Activated naive CD8-positive, alpha-beta T cell treated with anti-CD3 and anti-CD28 coated beads, Interleukin-2, amount 10 ng/mL, durations not matched to agents 7 days and 5 days (primary cell): ENCODE data around the gene LMCD1. TPM values are rescaled to one million over a fixed set of nuclear protein-coding genes. Genes with fewer than 3 reads are reported as not detected.
A peak's percentile ranks its signal among the peaks of the same experiment; 100 is the strongest.

Experiments
- ATAC-seq: fragments of 150-1000 bp; cut with Tn5 transposase; one replicate; pipeline ENCODE4 v1.10.0; 2021; ENCODE audit warnings: low read depth, moderate library complexity
- POLR2A ChIA-PET: fragments of 350-600 bp; sonication (Branson Sonifier 250); formaldehyde crosslinking; loops from one replicate; lab custom pipeline; 2021; ENCODE audit warnings: antibody characterized with exemption; lab: Charles Lee
- DNase-seq: peaks from one replicate; pipeline ENCODE4 v3.0.0; 2021
- H3K27ac Mint-ChIP-seq: one replicate; pipeline ENCODE4 v1.8.0; 2022; ENCODE audit warnings: mild to moderate bottlenecking, mixed read lengths
- H3K27me3 Mint-ChIP-seq: one replicate; pipeline ENCODE4 v1.8.0; 2022; ENCODE audit warnings: mild to moderate bottlenecking, moderate library complexity, mixed read lengths
- H3K36me3 Mint-ChIP-seq: one replicate; pipeline ENCODE4 v1.8.0; 2021; ENCODE audit warnings: mild to moderate bottlenecking, mixed read lengths
- H3K4me1 Mint-ChIP-seq: one replicate; pipeline ENCODE4 v1.8.0; 2021; ENCODE audit warnings: mixed read lengths
- H3K4me3 Mint-ChIP-seq: one replicate; pipeline ENCODE4 v1.8.0; 2022; ENCODE audit warnings: mild to moderate bottlenecking, moderate library complexity, mixed read lengths
- H3K9me3 Mint-ChIP-seq: one replicate; pipeline ENCODE4 v1.8.0; 2021; ENCODE audit warnings: mixed read lengths
- total RNA-seq, 2 experiments: library from RNA; stranded (reverse); gene quantifications; one replicate each; pipeline ENCODE4 v1.2.3, GENCODE V29; 2021

The LMCD1 gene
- total RNA-seq, 2 experiments from 2014 or later: 0.31 to 0.69 TPM

DNA sequence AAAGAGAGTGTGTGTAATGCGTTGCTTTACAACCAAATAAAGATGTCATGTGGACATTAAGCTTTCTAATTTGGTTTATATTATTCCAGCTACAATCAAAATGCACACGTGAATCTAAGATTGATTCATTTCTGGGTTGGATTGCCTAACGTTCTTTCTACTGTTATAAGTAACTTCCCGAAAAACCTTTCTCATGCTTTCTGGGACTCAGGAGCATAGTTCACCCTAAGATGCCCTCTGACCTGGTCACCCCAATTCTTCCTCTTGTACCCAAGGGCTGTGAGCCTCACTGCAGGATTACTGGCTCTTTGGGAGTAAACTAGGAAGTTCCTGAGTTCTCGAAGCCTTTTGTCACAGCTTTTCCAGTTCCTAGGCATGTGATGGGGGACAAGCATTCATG lies 12.7 kb upstream of the LMCD1 start:
- Mint-ChIP-seq H3K9me3 (no peaks in the 10 kb centered on the region), H3K36me3 (no peaks in the 10 kb centered on the region), H3K4me1 (no peaks in the 10 kb centered on the region), H3K27me3 (peaks cover 3% of the 10 kb centered on the region), H3K27ac (no peak overlapping the region), H3K4me3 (no peak overlapping the region)
- ATAC-seq: no peak
- no peak for DNase-seq
- POLR2A ChIA-PET: no interaction called here

DNA sequence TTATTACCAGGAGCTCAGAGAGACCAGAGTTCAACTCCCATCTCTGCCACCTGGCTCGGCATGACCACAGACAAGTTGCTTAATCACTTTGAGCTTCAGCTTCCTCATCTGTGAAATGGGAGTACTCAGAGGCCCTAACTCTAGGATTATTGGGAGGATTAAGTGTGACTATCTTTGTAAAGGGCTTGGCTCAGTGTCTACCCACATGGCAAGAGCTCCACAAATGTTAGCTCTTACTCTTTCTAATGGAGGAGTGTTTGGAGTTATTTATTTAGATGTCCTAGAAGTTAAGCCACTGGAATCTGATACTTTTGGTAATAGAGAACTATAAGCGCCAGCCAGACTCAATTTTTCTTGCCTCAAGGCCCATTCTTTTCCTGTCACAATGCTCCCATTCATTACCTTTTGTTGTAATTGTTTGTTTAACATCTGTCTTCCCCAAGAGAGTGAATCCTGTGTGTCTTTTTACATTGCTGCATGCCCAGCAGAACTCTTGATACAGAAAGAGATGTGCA lies 12.3 kb upstream of the LMCD1 start:
- DNase-seq (no peak), ATAC-seq (no peak)
- Mint-ChIP-seq H3K36me3 (no peaks in the 10 kb centered on the region), H3K4me1 (no peaks in the 10 kb centered on the region), H3K9me3 (no peaks in the 10 kb centered on the region), H3K4me3 (no peak overlapping the region), H3K27ac (no peak overlapping the region), H3K27me3 (peaks cover 3% of the 10 kb centered on the region)
- POLR2A ChIA-PET: no interaction called here

DNA sequence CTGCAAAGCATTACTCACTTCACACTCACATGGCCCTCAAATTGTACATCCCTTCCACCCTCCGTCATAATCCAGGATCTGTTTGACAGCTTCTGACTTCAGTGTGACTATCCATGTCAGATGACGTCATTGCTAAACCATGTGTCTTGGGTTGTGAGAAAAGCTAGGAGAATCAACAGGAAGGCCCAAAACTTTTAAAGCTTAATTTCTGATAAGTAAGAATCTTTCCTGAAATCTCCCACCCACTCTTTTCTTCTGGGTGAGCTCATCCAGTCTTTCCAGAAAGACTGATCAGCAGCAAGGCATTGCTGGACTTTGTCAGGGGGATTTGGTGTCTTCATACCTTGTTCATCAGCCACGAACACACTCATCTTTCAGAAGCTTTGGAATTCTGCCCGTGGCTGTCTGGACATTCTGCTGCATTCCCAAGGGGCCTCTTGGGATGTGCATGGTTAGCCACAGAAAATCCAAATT lies 11.5 kb upstream of the LMCD1 start:
- DNase-seq: no peak
- Mint-ChIP-seq H3K4me1 (no peaks in the 10 kb centered on the region), H3K4me3 (no peak overlapping the region), H3K27me3 (peaks cover 3% of the 10 kb centered on the region), H3K27ac (no peak overlapping the region), H3K9me3 (no peaks in the 10 kb centered on the region), H3K36me3 (no peaks in the 10 kb centered on the region)
- ATAC-seq: no peak
- POLR2A ChIA-PET: no interaction called here

DNA sequence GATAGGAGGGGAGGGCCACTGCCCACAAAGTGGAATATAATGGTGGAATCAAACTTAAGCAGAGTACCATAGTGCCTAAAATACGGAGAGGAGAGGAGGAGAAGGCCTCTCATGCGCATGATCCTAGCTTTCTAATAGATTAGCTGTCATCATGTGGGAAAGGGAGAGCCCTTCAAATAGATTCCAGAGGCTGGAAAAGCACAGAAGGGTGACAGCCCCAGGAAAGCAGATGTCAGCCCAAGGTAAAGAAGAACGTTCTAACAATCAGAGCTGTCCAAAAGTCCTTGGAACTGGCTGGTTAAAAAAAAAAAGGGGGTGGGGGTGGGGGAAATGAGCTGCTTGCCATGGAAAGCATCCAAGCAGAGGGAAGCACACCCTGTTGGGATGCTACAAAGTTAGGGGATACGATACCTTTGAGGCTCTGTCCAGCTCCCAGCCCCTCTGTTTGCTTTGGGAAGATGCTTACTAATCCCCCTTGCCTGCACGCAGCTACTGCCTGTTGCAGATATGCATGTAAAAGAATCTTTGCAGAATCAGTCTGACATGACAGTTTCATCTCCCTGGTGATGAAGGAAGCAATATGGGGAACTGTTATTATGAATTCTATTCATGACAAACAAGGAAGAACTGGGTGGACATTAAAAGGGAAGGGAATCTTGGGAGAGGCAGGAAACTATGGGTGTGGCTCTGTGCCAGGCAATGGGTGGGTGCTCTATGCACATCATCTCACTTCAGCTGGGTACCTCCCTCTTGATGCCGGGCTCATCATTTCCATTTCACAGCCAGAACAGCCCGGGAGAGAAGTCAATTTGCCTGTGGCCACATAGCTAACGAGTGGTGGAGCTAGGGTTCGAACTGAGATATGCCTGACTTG lies 10.1 kb upstream of the LMCD1 start:
- DNase-seq (no peak), ATAC-seq (no peak)
- no peak overlapping the region for H3K4me3 Mint-ChIP-seq
- peaks cover 3% of the 10 kb centered on the region for H3K27me3 Mint-ChIP-seq
- H3K4me1 Mint-ChIP-seq: no peaks in the 10 kb centered on the region
- no peak overlapping the region for H3K27ac Mint-ChIP-seq
- POLR2A ChIA-PET: no interaction called here
- H3K36me3 Mint-ChIP-seq: no peaks in the 10 kb centered on the region
- no peaks in the 10 kb centered on the region for H3K9me3 Mint-ChIP-seq

DNA sequence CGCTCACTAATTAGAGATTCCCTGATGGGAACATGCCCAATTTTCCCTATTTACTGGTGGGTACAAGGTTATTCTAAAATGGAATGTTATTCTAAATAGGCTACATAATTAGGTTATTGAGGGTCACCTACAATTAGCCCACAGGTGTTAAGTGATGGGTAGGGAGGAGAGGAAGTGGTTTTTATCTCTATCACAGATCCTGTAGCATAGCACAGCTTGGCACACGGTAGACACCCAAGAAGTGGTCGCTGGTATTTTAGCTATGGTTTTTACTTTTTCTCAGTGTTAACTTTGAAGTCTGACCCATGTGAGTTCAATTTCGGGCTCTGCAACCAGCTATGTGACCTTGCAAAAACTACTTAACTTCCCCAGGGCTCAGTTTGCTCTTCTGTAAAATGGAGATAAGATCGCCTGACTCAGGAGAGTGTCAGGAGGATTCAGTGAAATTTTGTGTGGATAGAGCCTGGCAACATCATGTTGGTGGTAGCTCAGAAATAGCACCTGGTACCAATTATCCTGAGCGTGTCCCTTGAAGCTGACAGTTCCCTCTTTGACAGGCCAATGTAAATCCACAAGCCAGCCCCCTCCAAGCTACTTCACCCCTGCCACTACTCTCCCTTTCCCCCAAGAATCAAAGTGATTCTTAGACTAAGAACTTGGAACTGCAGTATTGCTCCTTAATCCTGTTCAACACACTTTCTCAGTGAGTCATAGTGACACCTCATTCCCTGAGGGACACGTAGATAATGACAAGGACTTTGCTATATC lies 8.7 kb upstream of the LMCD1 start:
- ATAC-seq (no peak), DNase-seq (no peak)
- Mint-ChIP-seq H3K27ac (no peak overlapping the region), H3K9me3 (no peaks in the 10 kb centered on the region), H3K4me1 (no peaks in the 10 kb centered on the region), H3K27me3 (peaks cover 3% of the 10 kb centered on the region), H3K4me3 (no peak overlapping the region), H3K36me3 (no peaks in the 10 kb centered on the region)
- POLR2A ChIA-PET: no interaction called here

DNA sequence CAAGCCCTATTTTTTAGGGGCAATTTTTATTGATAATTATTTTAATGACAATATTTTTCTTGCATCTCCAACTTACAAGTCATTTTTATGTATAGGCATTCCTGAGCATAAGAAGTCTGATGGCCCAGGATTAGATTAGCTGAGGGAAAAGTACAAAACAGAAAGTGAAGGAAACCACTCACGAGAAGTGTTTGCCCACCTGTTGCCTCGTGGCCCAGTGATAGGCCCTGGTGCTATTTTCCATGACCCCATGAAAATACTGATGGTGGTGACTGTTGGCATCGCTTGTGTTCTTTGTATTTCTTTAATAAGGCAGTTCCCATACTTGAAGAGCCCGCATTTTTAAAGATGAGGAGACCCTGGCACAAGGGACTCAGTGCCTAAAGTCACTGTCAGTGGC lies 7.9 kb upstream of the LMCD1 start:
- Mint-ChIP-seq H3K4me1 (no peaks in the 10 kb centered on the region), H3K27me3 (peaks cover 3% of the 10 kb centered on the region), H3K27ac (no peak overlapping the region), H3K4me3 (no peak overlapping the region), H3K9me3 (no peaks in the 10 kb centered on the region), H3K36me3 (no peaks in the 10 kb centered on the region)
- ATAC-seq (no peak), DNase-seq (no peak)
- POLR2A ChIA-PET: no interaction called here

DNA sequence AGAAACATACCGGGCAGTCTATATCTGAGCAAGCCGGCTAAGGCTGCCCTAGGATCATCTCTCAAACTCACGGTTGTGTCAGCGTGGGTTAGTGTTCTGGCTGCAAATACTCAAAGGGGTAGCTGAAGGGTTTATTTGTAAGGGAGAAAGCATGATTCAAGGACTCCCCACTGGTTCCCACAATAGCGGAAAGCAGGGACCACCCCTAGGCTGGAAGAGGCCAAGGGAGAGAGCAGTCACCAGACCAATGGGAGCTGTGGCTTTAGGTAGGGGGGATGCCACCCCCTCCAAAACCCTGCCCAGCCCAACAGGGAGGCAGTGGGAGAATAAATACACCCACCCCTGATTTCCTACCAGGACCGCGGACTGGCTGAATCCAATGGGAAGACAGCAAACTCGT lies 7.3 kb upstream of the LMCD1 start:
- POLR2A ChIA-PET: no interaction called here
- no peaks in the 10 kb centered on the region for H3K4me1 Mint-ChIP-seq

DNA sequence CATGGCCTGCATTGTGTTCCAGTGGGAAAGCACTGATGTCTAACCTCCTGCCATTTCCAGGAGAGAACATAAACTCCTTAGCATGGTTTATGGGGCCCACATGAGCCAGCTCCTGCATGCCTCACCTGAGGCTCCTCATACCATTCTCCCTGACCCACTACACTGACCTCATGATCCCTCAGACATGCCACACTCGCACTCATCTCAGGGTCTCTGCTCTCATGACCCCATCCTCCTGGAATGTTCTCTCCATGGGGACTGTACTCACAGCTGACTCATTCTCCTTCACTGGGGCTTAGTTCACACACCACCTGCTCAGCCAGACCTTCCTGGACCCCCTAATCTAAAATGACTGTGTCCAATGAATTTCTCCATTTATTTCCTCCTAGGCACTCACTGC lies 4.0 kb upstream of the LMCD1 start:
- no peak for ATAC-seq
- no peak overlapping the region for H3K27ac Mint-ChIP-seq

More for the DNA sequence above, 7.3 kb upstream of the LMCD1 start:
- DNase-seq (no peak), ATAC-seq (no peak)
- Mint-ChIP-seq H3K9me3 (no peaks in the 10 kb centered on the region), H3K36me3 (no peaks in the 10 kb centered on the region), H3K4me3 (no peak overlapping the region), H3K27me3 (peaks cover 4% of the 10 kb centered on the region), H3K27ac (no peak overlapping the region)

DNA sequence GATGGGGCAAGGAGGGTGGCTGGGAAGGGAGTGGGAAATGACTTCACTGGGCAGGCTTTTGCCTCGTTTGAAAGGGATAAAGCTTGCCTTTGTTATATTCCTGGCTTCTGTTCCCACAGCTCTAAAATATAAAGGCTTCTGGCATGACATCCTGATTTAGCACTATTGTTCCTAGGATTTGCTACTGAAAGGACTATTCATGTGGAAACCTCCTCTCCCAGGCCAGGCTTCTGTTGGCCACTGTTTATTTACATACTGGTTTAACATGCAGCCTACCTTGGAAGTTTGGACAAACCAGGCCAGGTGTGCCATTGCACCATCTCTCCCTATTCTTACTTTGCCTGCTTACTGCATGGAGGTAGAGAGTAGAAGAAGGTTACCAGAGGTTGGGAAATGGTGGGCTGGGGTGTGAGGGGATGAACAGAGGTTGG lies 2.4 kb upstream of the LMCD1 start:
- H3K27ac Mint-ChIP-seq: no peak overlapping the region
- H3K4me1 Mint-ChIP-seq: peaks cover 2% of the 10 kb centered on the region
- DNase-seq: no peak
- peaks cover 14% of the 10 kb centered on the region for H3K27me3 Mint-ChIP-seq
- no peaks in the 10 kb centered on the region for H3K9me3 Mint-ChIP-seq
- POLR2A ChIA-PET: no interaction called here
- no peak overlapping the region for H3K4me3 Mint-ChIP-seq
- no peak for ATAC-seq
- H3K36me3 Mint-ChIP-seq: no peaks in the 10 kb centered on the region

More for the DNA sequence above, 4.0 kb upstream of the LMCD1 start:
- no peaks in the 10 kb centered on the region for H3K9me3 Mint-ChIP-seq
- H3K27me3 Mint-ChIP-seq: peaks cover 18% of the 10 kb centered on the region
- H3K4me3 Mint-ChIP-seq: no peak overlapping the region
- H3K36me3 Mint-ChIP-seq: no peaks in the 10 kb centered on the region
- POLR2A ChIA-PET: no interaction called here
- no peak for DNase-seq
- H3K4me1 Mint-ChIP-seq: peaks cover 2% of the 10 kb centered on the region

DNA sequence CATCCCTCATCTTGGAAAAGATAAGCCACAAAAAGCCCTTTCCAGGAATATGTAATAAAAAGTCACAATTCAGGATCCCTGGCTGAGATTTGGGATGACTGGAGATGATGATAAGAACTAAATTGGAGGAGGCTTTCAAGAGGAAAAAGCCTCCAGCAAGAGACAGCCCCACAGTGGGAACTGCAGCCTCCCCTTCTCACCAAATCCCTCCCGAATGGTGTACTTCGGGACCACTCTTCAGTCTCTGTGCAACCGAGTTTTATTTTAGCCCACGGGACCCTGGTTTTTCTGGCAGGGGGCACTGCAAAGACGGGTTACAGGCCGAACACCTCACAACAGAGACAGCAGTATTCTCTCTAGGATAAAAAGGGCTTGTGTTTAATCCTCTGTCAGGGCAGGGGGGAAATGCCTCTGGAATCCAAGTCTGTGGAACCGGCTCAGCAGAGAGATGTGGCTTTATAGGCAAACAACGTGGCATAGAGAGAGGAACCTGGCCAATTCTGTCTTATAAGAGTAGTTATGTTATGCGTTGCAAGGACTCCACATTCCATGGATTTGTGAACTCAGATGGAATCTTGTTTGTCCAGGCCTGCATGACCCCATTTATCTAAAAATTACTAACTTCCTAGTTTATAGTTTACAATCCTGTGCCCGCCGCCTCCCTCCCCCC lies 1.2 kb upstream of the LMCD1 start:
- DNase-seq (no peak), ATAC-seq (no peak)
- H3K27me3 Mint-ChIP-seq: peaks cover 14% of the 10 kb centered on the region
- no peak overlapping the region for H3K4me3 Mint-ChIP-seq
- no peaks in the 10 kb centered on the region for H3K9me3 Mint-ChIP-seq
- H3K27ac Mint-ChIP-seq: no peak overlapping the region
- peaks cover 2% of the 10 kb centered on the region for H3K4me1 Mint-ChIP-seq
- POLR2A ChIA-PET: no interaction called here
- H3K36me3 Mint-ChIP-seq: no peaks in the 10 kb centered on the region

DNA sequence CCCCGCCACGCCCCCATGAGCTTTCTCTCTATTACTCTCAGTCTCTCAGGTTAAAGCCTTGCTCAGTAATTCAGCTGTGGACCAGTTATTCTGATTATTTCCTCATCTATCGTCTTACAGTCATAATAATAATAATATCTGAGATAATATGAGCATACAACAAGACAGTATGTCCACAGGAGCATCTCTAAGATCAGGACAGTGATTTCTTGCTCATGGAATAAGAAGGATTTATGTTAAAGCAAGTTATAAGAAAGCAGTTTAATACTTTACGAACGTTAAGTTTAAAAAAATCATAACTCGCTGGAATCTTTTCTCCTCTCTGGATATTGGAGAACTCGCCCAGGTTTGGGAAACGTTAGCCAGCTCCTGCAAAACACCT lies 643 bp upstream of the LMCD1 start:
- POLR2A ChIA-PET: no interaction called here
- Mint-ChIP-seq H3K4me3 (peak overlapping the region; percentile 67), H3K27me3 (peaks cover 14% of the 10 kb centered on the region), H3K36me3 (no peaks in the 10 kb centered on the region), H3K27ac (no peak overlapping the region), H3K4me1 (peaks cover 2% of the 10 kb centered on the region), H3K9me3 (no peaks in the 10 kb centered on the region)
- ATAC-seq (no peak), DNase-seq (no peak)

DNA sequence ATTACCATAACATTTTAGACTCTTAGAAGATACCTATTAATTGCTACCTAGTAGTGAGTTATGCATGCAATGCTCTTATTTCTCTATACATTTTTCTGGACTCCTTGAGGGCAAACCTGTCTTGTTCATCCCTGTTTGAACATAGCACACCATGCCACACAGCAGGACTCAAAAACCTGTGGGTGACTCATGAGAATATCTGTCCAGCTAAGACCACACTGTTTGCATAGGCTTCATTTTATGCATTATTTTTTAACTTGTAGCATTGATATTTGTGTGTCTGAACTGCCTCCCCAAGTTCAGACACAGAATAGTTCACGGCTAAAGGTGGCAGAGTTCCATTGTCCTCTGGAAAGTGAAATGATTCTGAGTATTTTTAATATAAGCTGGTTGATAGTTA lies 1.8 kb downstream of the LMCD1 start:
- no peaks in the 10 kb centered on the region for H3K36me3 Mint-ChIP-seq

DNA sequence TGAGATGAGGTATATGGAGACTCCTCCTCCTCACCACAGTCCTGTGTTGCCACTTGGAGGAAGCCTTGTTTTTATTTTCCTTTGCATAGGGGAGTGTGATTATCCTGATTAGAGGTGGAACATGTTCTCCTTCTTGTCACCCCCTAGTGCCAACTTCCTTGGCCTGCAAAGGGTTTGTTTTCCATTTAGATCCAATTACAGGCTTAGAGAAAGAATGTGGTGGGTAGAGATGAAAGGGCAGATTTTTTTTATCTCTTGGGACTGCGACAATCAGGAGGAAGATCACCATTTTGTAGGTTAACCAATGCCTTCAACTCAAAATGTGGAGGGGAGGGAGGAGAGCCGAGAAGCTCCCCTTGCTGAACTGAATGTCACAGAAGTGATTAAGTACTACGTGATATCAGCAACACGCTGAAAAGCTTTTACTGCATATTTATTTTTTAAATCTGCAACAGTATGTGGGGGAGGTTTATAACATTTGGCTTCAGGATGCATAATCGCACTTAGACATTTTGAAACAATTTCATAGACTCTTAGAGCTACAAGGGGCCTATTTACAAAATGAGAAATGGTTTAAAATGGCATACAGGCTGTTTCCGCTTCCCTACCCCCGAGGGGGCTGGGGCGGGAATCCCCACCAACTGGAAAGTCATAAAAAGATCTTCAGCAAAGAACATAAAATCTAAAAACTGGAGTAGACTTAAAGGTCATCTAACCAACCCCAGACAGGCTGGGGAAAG lies 2.4 kb downstream of the LMCD1 start:
- DNase-seq (no peak), ATAC-seq (no peak)
- no peak overlapping the region for H3K27ac Mint-ChIP-seq
- no peaks in the 10 kb centered on the region for H3K36me3 Mint-ChIP-seq
- no peak overlapping the region for H3K4me3 Mint-ChIP-seq
- H3K9me3 Mint-ChIP-seq: no peaks in the 10 kb centered on the region
- POLR2A ChIA-PET: no interaction called here
- peaks cover 16% of the 10 kb centered on the region for H3K27me3 Mint-ChIP-seq
- peaks cover 2% of the 10 kb centered on the region for H3K4me1 Mint-ChIP-seq

More for the DNA sequence above, 1.8 kb downstream of the LMCD1 start:
- H3K4me1 Mint-ChIP-seq: peaks cover 2% of the 10 kb centered on the region
- no peaks in the 10 kb centered on the region for H3K9me3 Mint-ChIP-seq
- no peak for DNase-seq
- H3K4me3 Mint-ChIP-seq: no peak overlapping the region
- H3K27ac Mint-ChIP-seq: no peak overlapping the region
- POLR2A ChIA-PET: no interaction called here
- no peak for ATAC-seq
- peaks cover 14% of the 10 kb centered on the region for H3K27me3 Mint-ChIP-seq
